GM12891 (cell line): ENCODE results near the gene CRKL.

ENCODE experiments used
- PAX5 ChIP-seq: IDR thresholded peaks from 2 replicates; pipeline ENCODE4 v1.6.1; 2011; ENCODE audit warnings: low read length, moderate library complexity, mild to moderate bottlenecking; ENCODE audit not compliant: insufficient read depth, severe bottlenecking
- POLR2A ChIP-seq: IDR thresholded peaks from 2 replicates; pipeline ENCODE4 v1.6.1; 2011; ENCODE audit warnings: low read depth, low read length, control low read depth
- POLR2AphosphoS5 ChIP-seq: IDR thresholded peaks from 2 replicates; pipeline ENCODE4 v1.6.1; 2011; ENCODE audit warnings: low read depth, low read length, control low read depth
- POU2F2 ChIP-seq: IDR thresholded peaks from 2 replicates; pipeline ENCODE4 v1.6.1; 2011; ENCODE audit warnings: low read depth, mild to moderate bottlenecking, control low read depth, low read length, moderate library complexity
- SPI1 ChIP-seq: IDR thresholded peaks from 2 replicates; pipeline ENCODE4 v1.6.1; 2011; ENCODE audit warnings: low read depth, low read length, control low read depth
- TAF1 ChIP-seq: IDR thresholded peaks from 2 replicates; pipeline ENCODE4 v1.6.1; 2011; ENCODE audit warnings: low read depth, low read length, control low read depth

DNA sequence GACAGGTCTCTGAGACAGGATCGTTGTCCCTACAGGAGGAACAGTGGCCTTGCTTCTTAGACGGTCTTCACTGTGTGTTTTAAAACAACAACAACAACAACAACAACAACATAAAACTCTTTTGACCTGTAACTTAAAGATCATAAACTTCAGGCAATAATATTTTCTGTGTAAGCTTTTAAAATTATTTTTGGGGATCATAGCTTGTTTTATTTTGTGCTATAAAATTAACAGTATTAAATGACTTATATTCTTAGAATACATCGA is 36.1 kb downstream of the CRKL start:
- TF ChIP-seq POLR2A (no peak), POLR2AphosphoS5 (no peak), SPI1 (no peak), TAF1 (no peak), POU2F2 (no peak), PAX5 (no peak)
